ENCODE data around the gene ARHGAP22. TPM values are rescaled to one million over a fixed set of nuclear protein-coding genes. Genes with fewer than 3 reads are reported as not detected.

The ARHGAP22 gene
- total RNA-seq, 4 donors from 2014 or later: 2.2 to 9.1 (median 4.8) TPM

DNA sequence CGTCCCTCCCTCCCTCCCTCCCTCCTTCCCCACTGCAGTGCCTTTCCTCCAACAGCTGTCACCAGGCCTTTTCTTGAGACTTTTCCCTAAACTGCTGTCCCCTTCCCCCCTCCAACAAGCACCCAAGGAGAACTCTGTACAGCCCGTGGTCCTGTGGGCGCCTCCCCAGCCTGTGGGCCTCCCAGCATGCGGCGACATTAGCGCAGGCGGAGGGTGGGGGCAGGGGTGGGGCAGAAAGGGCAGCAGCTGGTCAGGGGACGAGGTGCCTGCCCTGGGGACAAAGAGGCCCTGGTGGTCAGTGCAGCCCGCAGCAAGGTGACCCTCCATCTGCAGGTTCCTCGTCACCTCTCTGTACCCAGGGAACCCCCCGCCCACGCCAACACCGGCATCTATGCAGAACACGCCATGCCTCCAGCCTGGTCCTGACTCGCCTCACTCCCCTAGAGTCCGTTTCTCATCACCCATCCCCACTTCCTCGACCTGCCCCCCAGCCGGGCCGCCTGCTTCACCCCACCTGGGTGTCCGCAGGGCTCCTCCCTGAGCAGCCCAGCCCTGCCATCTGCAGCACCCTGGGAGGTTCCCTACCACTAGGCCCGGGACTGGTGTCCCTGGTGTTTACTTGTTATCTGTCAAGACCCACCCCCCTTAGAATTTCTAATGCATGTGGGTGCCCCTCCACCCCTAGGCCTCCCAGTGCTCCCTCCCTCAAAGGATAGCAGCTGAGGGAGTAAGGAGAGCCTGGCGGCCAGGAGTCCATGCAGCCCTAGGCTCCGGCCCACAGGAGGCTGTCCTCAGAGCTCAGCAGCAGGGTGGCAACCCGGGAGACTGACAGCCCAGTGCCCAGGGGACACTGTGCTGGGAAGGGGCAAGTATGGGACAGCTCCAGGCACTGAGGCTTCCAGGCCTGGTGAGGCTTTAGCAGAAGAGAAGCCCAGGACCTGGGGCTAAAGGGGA, 147.8 kb downstream of the ARHGAP22 start:
- Histone ChIP-seq H3K4me1 (peaks cover 0 to 12% (median 8%) of the 10 kb centered on the region in 4 donors), H3K27ac (replicated peaks in 1 of 4) (no peak overlapping the region), H3K27me3 (peaks cover 0 to 19% (median 0%) of the 10 kb centered on the region in 4 donors), H3K4me3 (no peak overlapping the region), H3K9me3 (no peaks in the 10 kb centered on the region), H3K36me3 (no peaks in the 10 kb centered on the region)
- intact Hi-C loops (cut with DNase I): no loop called here
- no peak for DNase-seq (ENCODE audit: extremely low spot score)
- TF ChIP-seq, protein P1, sequence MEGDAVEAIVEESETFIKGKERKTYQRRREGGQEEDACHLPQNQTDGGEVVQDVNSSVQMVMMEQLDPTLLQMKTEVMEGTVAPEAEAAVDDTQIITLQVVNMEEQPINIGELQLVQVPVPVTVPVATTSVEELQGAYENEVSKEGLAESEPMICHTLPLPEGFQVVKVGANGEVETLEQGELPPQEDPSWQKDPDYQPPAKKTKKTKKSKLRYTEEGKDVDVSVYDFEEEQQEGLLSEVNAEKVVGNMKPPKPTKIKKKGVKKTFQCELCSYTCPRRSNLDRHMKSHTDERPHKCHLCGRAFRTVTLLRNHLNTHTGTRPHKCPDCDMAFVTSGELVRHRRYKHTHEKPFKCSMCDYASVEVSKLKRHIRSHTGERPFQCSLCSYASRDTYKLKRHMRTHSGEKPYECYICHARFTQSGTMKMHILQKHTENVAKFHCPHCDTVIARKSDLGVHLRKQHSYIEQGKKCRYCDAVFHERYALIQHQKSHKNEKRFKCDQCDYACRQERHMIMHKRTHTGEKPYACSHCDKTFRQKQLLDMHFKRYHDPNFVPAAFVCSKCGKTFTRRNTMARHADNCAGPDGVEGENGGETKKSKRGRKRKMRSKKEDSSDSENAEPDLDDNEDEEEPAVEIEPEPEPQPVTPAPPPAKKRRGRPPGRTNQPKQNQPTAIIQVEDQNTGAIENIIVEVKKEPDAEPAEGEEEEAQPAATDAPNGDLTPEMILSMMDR (IDR thresholded peaks at IDR 0.05): no peak
- TF ChIP-seq POLR2A (IDR thresholded peaks at IDR 0.05; ENCODE audit: low read depth): no peak
- TF ChIP-seq EP300 (IDR thresholded peaks at IDR 0.05): no peak
- no peak for TF ChIP-seq POLR2AphosphoS5 (IDR thresholded peaks at IDR 0.05)
- WGBS: 79% methylated on average over 24 of the region's 24 CpGs

GRCh38 chr10:48456361-48456804, 148.5 kb downstream of the ARHGAP22 start:
- intact Hi-C loops (cut with DNase I): no loop called here
- Histone ChIP-seq H3K9me3 (no peaks in the 10 kb centered on the region), H3K36me3 (no peaks in the 10 kb centered on the region), H3K4me1 (peaks cover 0 to 12% (median 8%) of the 10 kb centered on the region in 4 donors), H3K27me3 (peaks cover 0 to 19% (median 0%) of the 10 kb centered on the region in 4 donors), H3K4me3 (no peak overlapping the region), H3K27ac (replicated peaks in 1 of 4) (no peak overlapping the region)
- TF ChIP-seq POLR2AphosphoS5 (IDR thresholded peaks at IDR 0.05): no peak
- no peak for TF ChIP-seq POLR2A (IDR thresholded peaks at IDR 0.05; ENCODE audit: low read depth)
- TF ChIP-seq, protein P1 (IDR thresholded peaks at IDR 0.05): no peak
- no peak for DNase-seq (ENCODE audit: extremely low spot score)
- WGBS: 40% methylated on average over 4 of the region's 9 CpGs

DNA sequence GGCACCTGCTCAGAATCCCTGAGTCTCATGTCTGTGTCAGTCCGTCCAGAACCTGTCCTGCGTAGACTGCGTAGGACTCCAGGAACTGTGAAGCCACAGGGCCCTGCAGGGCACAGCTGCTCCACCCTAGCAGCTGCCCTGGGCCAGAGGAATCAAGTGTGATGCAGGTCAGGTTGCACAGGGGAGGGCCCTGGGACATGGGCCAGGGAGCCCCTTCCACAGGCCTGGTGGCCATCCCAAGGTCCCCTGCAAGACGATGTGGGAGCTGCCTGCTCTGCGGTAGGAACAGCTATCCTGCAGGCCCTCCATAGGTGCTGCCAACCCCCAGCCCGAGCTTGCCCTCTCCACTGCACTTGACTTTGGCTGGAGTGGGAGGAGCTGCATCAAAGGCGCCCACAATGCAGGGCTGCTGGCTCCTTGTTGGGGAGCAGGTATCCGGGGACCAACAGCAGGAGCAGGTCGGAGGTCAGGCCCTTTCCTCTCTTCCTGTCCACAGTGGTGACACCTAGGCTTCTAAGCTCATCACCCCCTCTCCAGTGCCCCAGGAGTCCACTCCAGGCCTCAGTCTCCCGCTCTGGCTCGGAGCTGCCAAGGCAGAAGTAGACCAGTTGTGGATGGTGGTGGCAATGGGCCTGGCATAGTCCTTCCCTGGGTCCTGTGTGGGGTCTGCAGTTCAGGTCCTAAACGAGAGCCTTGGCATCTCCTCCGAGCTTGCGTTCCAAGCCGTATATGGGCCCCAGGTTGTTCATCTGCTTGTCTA, 149.3 kb downstream of the ARHGAP22 start:
- no peak overlapping the region for H3K27ac ChIP-seq (replicated peaks in 1 of 4)
- no peaks in the 10 kb centered on the region for H3K9me3 ChIP-seq
- H3K27me3 ChIP-seq: peaks cover 0 to 19% (median 0%) of the 10 kb centered on the region in 4 donors
- TF ChIP-seq POLR2AphosphoS5 (IDR thresholded peaks at IDR 0.05) (no peak), EP300 (IDR thresholded peaks at IDR 0.05) (no peak), POLR2A (IDR thresholded peaks at IDR 0.05; ENCODE audit: low read depth) (no peak)
- TF ChIP-seq, protein P1 (IDR thresholded peaks at IDR 0.05): no peak
- DNase-seq (ENCODE audit: extremely low spot score): no peak
- peaks cover 0 to under 1% (median 0%) of the 10 kb centered on the region in 4 donors for H3K36me3 ChIP-seq
- 97% methylated on average over 6 of the region's 15 CpGs for WGBS
- H3K4me3 ChIP-seq: no peak overlapping the region
- intact Hi-C loops (cut with DNase I): no loop called here
- H3K4me1 ChIP-seq: peaks cover 0 to 12% (median 8%) of the 10 kb centered on the region in 4 donors

- TF ChIP-seq POLR2A (IDR thresholded peaks at IDR 0.05; ENCODE audit: low read depth): no peak
- no peak for TF ChIP-seq EP300 (IDR thresholded peaks at IDR 0.05)
- no peak for TF ChIP-seq POLR2AphosphoS5 (IDR thresholded peaks at IDR 0.05)
- Histone ChIP-seq H3K4me1 (peaks cover 0 to 12% (median 8%) of the 10 kb centered on the region in 4 donors), H3K36me3 (peaks cover 0 to 5% (median 0%) of the 10 kb centered on the region in 4 donors), H3K27me3 (peaks cover 0 to 19% (median 0%) of the 10 kb centered on the region in 4 donors), H3K4me3 (no peak overlapping the region), H3K9me3 (no peaks in the 10 kb centered on the region), H3K27ac (replicated peaks in 1 of 4) (no peak overlapping the region)
- no CpG with 5 or more reads among the region's 11 CpGs for WGBS
- intact Hi-C loops (cut with DNase I): no loop called here
- DNase-seq (ENCODE audit: extremely low spot score): no peak
Observed at GRCh38 chr10:48455055-48455391, 149.8 kb downstream of the ARHGAP22 start.
